ENCODE results near the gene RFT1.
A peak's percentile ranks its signal among the peaks of the same experiment; 100 is the strongest.

Gene RFT1, protein sequence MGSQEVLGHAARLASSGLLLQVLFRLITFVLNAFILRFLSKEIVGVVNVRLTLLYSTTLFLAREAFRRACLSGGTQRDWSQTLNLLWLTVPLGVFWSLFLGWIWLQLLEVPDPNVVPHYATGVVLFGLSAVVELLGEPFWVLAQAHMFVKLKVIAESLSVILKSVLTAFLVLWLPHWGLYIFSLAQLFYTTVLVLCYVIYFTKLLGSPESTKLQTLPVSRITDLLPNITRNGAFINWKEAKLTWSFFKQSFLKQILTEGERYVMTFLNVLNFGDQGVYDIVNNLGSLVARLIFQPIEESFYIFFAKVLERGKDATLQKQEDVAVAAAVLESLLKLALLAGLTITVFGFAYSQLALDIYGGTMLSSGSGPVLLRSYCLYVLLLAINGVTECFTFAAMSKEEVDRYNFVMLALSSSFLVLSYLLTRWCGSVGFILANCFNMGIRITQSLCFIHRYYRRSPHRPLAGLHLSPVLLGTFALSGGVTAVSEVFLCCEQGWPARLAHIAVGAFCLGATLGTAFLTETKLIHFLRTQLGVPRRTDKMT

DNA sequence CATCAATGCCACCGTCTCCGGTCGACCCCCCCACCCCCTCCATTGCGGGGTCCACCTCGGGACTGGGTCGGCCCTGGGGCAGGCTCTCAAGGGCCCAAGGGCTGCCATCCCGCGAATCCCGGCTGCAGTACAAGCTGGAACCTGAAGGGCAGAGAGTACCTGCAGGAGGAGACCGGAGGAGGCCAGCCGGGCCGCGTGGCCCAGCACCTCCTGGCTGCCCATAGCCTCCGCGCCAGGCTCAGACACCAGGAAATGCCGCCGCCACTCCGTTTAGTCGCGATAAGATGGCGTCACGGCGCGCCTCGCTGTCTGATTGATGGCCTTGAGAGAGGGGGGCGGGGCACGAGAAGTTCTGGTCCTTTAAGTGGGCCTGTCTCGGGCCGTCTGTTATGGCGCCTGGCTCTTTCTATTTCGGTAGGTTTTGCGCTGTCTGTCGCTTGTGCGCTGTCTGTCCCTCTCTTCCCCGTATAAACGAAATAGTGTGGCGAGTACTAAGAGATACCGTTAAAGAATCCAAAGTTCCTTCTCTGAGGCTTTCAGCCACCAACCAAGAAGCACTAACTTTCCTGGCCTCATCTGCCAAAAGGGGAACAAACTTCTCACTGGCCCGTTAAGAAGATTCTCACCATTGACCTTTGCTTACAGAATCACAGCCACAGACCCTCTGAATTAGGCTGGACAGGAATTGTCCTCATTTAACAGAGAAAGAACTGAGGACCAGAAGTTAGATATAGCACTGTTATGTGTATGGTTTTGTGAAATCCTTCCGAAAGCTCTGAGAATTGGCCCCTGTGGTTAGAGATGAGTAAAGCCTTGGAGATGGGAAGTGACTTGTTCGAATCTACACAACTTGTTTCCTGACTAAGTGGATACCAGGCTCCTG lies at the start of gene RFT1:
TSS of gene RFT1 (minus strand) at position 257 of the 883 bp plus-strand sequence. CDS start at position 222, 35 bp downstream.
- peak; percentile 99 for DNase-seq

GRCh38 chr3:53179580-53179979 lies 49.3 kb upstream of the RFT1 start:
- DNase-seq = no peak

DNA sequence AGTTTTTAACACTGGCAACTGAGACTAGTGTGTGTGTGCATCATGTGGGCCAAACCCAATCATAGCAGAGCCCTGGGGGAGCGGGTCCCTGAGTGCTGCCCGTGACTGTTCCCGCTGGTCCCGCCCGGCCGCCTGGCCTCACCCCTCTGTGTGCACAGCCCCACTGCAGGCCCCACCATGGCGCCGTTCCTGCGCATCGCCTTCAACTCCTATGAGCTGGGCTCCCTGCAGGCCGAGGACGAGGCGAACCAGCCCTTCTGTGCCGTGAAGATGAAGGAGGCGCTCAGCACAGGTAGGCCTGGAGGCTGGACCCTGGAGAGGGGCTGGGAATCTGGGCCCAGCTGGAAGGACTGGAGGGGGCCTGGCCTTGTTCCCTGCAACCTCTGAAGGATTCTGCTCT lies 48.0 kb upstream of the RFT1 start:
- no peak for DNase-seq

- DNase-seq = no peak
Observed at GRCh38 chr3:53175613-53176540, 45.6 kb upstream of the RFT1 start.

GRCh38 chr3:53174346-53175250 lies 44.4 kb upstream of the RFT1 start:
- no peak for DNase-seq

GRCh38 chr3:53173107-53173506 lies 42.9 kb upstream of the RFT1 start:
- DNase-seq = no peak

GRCh38 chr3:53171827-53172505 lies 41.7 kb upstream of the RFT1 start:
- DNase-seq = no peak

DNA sequence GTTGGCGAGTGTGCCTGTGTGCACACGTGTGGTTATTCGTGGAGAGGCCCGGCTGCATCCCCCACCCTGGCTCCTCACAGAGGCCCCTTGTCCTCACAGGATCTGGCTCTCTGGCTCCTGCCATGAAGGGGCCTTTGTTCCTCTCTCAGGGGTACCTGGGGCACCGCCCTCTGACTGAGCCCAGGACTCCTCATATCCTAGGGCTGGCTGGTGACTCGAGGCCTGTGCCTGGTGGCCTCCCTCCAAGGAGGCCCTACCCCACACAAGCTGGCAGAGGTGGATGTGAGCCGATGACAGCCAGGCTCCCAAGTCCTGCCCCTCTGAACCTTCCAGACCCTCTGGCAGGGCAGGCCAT lies 40.8 kb upstream of the RFT1 start:
- DNase-seq = no peak

DNA sequence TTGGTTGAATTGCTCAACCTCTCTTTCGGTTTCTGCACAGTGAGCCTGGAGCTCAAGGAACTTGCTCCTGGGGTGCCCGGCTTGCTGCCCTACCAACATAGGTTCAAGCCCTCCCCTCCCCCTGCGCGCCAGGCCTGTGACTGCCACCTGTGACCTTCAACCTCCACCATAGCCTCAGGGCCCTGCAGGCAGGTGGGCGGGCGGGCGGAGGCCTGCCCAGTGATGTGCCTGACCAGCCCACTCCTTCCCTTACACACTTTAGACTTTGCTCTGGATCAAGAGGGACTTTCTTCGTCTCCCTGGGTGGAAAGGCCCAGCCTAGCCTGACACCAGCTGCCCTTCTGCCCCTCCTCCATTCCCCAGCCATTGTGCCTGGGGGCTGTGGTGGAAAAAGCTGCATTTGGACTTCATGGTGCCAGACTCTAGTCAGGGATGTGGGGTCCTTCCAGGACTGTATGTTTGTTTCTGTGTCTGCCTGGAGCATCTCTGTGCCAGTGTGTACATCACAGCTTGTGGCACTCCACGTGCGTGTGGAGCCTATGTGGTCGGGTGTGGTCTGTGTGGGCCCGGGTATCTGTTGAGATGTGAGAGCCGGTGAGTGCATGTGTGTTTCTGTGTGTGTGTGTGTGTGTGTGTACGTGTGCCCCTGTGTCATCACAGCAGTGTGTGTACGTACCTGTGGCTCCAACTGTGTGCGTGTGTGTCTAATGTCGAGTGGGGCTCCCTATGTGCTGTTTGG lies 40.3 kb upstream of the RFT1 start:
- no peak for DNase-seq

GRCh38 chr3:53169832-53170324 lies 39.6 kb upstream of the RFT1 start:
- DNase-seq = no peak

GRCh38 chr3:53169045-53169831 lies 39.0 kb upstream of the RFT1 start:
- no peak for DNase-seq

GRCh38 chr3:53168175-53168923 lies 38.1 kb upstream of the RFT1 start:
- DNase-seq = no peak

DNA sequence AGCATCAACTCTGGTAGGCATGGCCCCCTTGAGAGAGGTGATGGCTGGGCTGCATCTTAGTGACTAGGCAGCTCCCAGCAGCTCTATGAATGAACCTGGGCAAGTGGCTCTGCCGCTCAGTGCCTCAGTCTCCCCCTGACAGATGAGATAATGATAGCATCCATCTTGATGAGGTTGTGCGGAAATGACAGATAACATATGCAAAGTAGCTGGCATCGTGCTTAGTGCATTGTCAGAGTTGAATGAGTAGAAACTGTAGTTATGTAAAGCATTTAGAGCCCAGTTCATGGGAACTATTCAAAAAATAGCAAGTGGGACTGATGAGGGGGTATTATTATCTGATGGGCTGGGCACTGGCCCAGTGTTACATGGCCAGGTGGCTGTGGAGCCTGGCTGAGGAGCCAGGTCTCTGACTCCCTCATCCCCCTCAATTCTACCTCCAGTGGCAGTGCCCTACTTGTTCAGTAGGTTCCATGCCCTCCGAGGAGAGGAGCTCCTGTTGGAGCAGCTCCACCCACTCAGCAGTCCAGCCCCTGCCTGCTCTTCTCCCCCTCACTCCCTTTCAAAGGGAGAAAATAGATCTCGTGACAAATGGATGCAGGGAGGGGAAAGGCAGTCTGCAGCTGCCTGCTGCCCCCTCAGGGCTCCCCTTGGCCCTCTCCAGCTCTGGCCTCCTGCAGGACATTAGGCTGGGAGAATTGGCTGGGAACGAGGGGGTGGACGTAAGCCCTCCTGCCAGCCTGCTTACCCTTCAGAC lies 37.4 kb upstream of the RFT1 start:
- no peak for DNase-seq

- DNase-seq = no peak
Observed at GRCh38 chr3:53166781-53167291, 36.6 kb upstream of the RFT1 start.

DNA sequence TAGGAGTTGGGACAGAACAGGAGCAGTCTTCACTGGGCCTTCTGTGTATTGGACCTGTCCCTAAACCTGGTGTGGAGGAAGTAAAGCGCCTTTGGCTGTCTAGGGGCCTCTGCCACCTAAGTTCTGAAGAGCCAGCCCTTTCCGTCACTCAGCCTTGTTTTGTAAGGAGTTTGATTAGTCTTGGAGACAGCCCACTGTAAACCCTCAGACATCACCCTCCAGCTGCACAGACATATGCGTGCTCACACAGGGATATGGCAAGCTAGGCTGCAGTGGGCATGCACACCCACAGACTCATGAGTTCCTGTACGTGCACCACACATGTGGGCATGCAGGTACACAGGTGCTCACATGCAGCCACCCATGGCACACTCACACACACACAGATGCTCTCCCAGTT lies 36.0 kb upstream of the RFT1 start:
- DNase-seq = no peak

GRCh38 chr3:53164911-53165310 lies 34.7 kb upstream of the RFT1 start:
- no peak for DNase-seq

Data from activated CD4-positive, alpha-beta T cell treated with anti-CD3 and anti-CD28 coated beads, Interleukin-2, amount 50 U/mL, for 1 hour (primary cell).